Thoracic aorta (tissue), 2 donors: ENCODE data around the gene RBM23. TPM values are rescaled to one million over a fixed set of nuclear protein-coding genes. Genes with fewer than 3 reads are reported as not detected.

Source experiments
- ATAC-seq: fragments of 150-250 bp; one replicate; pipeline ENCODE4 v1.8.0; 2017; ENCODE audit warnings: low read depth; ENCODE audit not compliant: insufficient number of reproducible peaks, low FRiP score
- DNase-seq: peaks from one replicate; pipeline ENCODE4 v3.0.0-alpha.2; 2020; ENCODE audit warnings: low spot score
- H3K27ac ChIP-seq, 2 donors: fragments of 200-600 bp; sonication (generic); 1 replicate in 1 of 2; 2 replicates in 1 of 2; pipeline ENCODE4 v1.5.1; 2016; ENCODE audit warnings: mild to moderate bottlenecking in 2 of 2, moderate library complexity in 2 of 2
- H3K27me3 ChIP-seq: fragments of 200-600 bp; sonication (generic); replicated peaks from 2 replicates; pipeline ENCODE4 v1.6.0; 2016; ENCODE audit warnings: mild to moderate bottlenecking; ENCODE audit not compliant: insufficient read depth
- H3K36me3 ChIP-seq: fragments of 200-600 bp; sonication (generic); one replicate; pipeline ENCODE4 v1.5.1; 2016
- H3K4me1 ChIP-seq, 2 donors: fragments of 200-600 bp; sonication (generic); 1 replicate in 1 of 2; 2 replicates in 1 of 2; pipeline versions ENCODE4 v1.5.1 to v1.6.0; 2016; ENCODE audit warnings: low read depth in 2 of 2, mild to moderate bottlenecking in 1 of 2; ENCODE audit not compliant: control insufficient read depth in 1 of 2
- H3K4me3 ChIP-seq: fragments of 200-600 bp; sonication (generic); 2 replicates; pipeline ENCODE4 v1.5.1; 2016; ENCODE audit warnings: mild to moderate bottlenecking
- H3K9me3 ChIP-seq: fragments of 200-600 bp; sonication (generic); 2 replicates; pipeline ENCODE4 v1.5.1; 2016
- total RNA-seq, 2 donors: library from RNA; depleted of rRNA; stranded (reverse); fragments of >200 nt; gene quantifications; one replicate each; pipeline versions ENCODE4 v1.1.0 to v1.2.3, GENCODE V29; 2016
- TF ChIP-seq, protein P1 (sequence below): fragments of 200-600 bp; sonication (generic); IDR thresholded peaks from one replicate; pipeline ENCODE4 v1.5.1; 2019; ENCODE audit warnings: antibody characterized with exemption

Gene RBM23
- total RNA-seq, 2 donors from 2014 or later = 75.9 to 731 TPM

DNA sequence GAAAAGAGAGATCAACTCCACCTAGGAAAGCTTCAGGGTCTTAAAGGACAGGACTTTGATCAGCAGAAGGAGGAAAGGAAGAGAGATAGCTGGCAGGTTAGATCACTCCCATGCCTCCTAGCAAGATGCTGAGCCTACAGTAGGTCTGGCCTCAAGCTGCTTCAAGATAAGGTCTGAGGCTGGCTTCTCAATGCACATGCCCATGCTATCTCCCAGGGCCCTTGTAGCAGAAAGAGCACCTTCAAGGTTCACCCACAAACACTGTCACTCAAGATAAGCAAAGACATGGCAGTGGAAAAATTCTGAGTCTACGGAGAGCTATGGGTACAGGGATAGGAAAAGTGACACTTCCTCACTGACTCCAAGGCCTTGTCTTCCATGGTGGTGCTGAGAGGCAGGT, 21.6 kb downstream of the RBM23 start:
- no peaks in the 10 kb centered on the region for H3K4me1 ChIP-seq
- peaks cover 21% of the 10 kb centered on the region for H3K36me3 ChIP-seq
- TF ChIP-seq, protein P1, sequence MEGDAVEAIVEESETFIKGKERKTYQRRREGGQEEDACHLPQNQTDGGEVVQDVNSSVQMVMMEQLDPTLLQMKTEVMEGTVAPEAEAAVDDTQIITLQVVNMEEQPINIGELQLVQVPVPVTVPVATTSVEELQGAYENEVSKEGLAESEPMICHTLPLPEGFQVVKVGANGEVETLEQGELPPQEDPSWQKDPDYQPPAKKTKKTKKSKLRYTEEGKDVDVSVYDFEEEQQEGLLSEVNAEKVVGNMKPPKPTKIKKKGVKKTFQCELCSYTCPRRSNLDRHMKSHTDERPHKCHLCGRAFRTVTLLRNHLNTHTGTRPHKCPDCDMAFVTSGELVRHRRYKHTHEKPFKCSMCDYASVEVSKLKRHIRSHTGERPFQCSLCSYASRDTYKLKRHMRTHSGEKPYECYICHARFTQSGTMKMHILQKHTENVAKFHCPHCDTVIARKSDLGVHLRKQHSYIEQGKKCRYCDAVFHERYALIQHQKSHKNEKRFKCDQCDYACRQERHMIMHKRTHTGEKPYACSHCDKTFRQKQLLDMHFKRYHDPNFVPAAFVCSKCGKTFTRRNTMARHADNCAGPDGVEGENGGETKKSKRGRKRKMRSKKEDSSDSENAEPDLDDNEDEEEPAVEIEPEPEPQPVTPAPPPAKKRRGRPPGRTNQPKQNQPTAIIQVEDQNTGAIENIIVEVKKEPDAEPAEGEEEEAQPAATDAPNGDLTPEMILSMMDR = no peak
- no peak overlapping the region for H3K27ac ChIP-seq
- no peak for DNase-seq
- H3K4me3 ChIP-seq = no peak overlapping the region
- no peaks in the 10 kb centered on the region for H3K27me3 ChIP-seq
- ATAC-seq = no peak
- H3K9me3 ChIP-seq = no peaks in the 10 kb centered on the region

DNA sequence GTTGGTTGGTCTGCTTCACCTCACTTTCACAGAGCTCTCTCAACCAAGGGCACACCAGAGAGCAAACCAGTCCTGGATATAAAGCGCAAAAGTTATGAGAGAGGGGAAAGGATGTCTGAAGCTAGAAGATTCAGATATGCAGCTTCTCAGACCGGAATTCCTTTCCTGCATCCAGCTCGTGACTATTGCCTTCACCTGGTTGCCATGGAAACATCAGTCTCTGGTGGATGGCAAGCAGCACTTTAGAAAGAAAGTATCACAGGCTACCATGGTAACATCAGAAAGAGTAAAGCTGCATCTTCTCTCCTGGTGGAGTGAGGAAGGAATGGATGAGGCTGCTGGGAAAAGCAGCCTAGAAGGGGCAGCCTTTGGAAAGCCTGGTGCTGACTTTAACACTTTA, 22.2 kb downstream of the RBM23 start:
- Histone ChIP-seq H3K9me3 (no peaks in the 10 kb centered on the region), H3K36me3 (peaks cover 15% of the 10 kb centered on the region), H3K27me3 (no peaks in the 10 kb centered on the region), H3K4me3 (no peak overlapping the region), H3K27ac (no peak overlapping the region), H3K4me1 (no peaks in the 10 kb centered on the region)
- TF ChIP-seq, protein P1 = no peak
- DNase-seq = no peak
- no peak for ATAC-seq

DNA sequence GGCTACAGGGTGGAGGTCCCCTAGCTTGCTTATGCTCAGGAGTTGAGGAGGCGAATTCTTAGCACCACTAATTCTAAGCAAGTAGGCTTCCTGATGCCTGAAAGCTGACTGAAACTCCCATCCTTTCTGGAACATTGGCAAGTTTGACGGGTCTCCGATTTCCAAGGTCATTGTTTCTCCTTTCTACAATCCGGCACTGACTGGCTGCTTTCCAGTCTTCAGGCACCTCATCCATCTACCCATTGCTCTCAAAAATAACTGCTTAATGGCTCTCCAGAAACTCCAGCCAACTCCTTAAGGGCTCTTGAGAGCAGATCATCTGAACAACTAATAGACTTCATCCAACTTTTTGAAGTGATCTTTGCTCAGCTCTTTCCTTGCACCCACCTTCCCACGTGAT, 22.6 kb downstream of the RBM23 start:
- DNase-seq = no peak

DNA sequence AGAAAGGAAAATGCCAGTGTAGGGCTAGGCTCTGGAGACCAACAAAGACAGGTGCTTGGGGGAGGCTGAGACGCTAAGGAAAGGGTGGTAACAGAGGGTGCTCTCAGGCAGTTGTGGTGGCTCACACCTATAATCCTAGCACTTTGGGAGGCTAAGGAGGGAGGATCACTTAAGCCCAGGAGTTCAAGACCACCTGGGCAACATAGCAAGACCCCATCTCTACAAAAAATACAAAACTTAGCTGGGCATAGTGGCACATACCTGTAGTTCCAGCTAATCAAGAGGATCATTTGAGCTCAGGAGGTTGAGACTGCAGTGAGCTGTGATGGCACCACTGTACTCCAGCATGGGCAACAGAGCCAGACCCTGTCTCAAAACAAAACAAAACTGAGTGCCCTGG, 23.5 kb downstream of the RBM23 start:
- no peak for ATAC-seq
- no peaks in the 10 kb centered on the region for H3K9me3 ChIP-seq
- no peak overlapping the region for H3K27ac ChIP-seq

More for the DNA sequence above, 22.6 kb downstream of the RBM23 start:
- H3K27ac ChIP-seq = no peak overlapping the region
- no peaks in the 10 kb centered on the region for H3K27me3 ChIP-seq
- H3K9me3 ChIP-seq = no peaks in the 10 kb centered on the region
- no peaks in the 10 kb centered on the region for H3K4me1 ChIP-seq
- ATAC-seq = no peak
- TF ChIP-seq, protein P1 = no peak
- no peak overlapping the region for H3K4me3 ChIP-seq
- H3K36me3 ChIP-seq = peaks cover 11% of the 10 kb centered on the region

DNA sequence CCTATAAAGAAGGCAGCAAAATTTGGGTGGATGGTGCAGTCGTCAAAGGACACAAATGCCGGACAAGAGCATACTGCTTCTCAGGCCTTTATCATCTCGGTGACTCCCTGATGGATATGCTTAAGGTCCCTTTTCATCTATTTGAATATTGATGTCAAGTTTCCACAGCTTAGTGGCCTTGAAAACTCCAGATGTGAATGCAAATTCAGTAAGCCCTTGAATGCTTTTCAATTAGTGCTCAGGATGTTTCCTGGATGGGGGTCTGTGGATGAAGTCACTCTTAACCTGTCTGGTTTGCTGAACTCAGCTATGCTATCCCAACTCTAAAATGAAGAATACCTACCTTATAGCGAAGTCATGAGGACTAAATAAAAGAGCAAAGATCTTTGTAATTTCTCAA, 25.2 kb downstream of the RBM23 start:
- Histone ChIP-seq H3K27me3 (no peaks in the 10 kb centered on the region), H3K9me3 (no peaks in the 10 kb centered on the region), H3K4me1 (no peaks in the 10 kb centered on the region), H3K36me3 (no peaks in the 10 kb centered on the region), H3K27ac (no peak overlapping the region), H3K4me3 (no peak overlapping the region)
- DNase-seq = no peak
- TF ChIP-seq, protein P1 = no peak
- no peak for ATAC-seq

More for the DNA sequence above, 23.5 kb downstream of the RBM23 start:
- TF ChIP-seq, protein P1 = no peak
- Histone ChIP-seq H3K4me3 (no peak overlapping the region), H3K36me3 (peaks cover 4% of the 10 kb centered on the region), H3K27me3 (no peaks in the 10 kb centered on the region), H3K4me1 (no peaks in the 10 kb centered on the region)
- no peak for DNase-seq
